GM12801 (cell line): ENCODE data around the gene ALPK1.

Experiments used
- TF ChIP-seq, protein P1 (sequence below): IDR thresholded peaks from one replicate; pipeline ENCODE4 v1.5.1; 2011; ENCODE audit warnings: control low read depth; ENCODE audit not compliant: insufficient read length; ENCODE audit errors: extremely low read depth

Gene ALPK1

DNA sequence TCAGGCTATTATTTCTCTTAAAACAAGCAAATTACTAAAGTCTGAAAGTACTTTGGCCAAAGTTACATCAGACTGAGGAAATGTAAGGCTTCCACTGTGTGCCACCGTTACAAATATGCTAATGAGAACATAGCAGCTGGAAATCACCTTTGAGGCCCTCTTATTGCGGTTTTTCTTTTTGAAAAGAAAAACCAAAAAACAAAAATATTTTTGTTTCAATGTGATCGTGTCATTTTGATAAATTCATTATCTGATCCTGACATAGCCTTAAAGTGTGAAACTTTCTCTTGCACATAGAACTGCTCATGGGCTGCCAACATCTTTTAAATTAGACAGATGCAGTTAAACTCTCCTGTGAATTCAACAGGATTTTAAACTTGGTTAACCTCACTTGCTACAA is 8.7 kb upstream of the ALPK1 start:
- TF ChIP-seq, protein P1, sequence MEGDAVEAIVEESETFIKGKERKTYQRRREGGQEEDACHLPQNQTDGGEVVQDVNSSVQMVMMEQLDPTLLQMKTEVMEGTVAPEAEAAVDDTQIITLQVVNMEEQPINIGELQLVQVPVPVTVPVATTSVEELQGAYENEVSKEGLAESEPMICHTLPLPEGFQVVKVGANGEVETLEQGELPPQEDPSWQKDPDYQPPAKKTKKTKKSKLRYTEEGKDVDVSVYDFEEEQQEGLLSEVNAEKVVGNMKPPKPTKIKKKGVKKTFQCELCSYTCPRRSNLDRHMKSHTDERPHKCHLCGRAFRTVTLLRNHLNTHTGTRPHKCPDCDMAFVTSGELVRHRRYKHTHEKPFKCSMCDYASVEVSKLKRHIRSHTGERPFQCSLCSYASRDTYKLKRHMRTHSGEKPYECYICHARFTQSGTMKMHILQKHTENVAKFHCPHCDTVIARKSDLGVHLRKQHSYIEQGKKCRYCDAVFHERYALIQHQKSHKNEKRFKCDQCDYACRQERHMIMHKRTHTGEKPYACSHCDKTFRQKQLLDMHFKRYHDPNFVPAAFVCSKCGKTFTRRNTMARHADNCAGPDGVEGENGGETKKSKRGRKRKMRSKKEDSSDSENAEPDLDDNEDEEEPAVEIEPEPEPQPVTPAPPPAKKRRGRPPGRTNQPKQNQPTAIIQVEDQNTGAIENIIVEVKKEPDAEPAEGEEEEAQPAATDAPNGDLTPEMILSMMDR = no peak

DNA sequence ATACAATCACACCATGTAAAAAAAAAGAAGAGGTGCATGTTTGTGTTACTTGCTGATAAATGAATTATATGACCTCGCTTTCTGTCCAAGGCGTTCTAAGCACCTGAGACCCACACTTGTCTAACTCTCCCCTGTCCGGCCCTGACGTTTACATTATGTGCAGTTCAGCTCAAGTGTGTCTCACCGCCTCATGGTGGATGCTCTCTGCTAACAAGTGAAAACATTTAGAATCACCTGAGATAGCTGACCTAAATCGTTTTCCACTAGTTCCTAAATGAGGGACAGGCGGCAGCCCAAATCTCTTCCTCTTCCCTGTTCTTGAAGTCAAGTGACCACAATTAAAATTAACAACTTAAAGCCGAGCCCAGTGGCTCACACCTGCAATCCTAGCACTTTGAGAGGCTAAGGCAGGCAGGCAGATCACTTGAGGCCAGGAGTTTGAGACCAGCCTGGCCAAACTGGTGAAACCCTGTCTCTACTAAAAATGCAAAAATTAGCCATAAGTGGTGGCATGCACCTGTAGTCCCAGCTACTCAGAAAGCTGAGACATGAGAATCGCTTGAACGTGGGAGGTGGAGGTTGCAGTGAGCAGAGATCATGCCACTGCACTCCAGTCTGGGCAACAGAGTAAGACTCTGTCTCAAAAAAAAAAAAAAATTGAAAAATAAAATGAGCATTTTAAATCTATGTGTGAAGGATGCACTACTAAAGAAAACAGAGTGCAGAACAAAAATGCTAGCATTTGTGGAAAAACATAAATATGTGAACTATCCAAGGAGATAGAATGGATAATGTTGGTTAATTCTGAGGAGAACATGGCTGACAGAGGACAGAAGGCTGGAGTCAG is 7.5 kb upstream of the ALPK1 start:
- TF ChIP-seq, protein P1 = no peak

DNA sequence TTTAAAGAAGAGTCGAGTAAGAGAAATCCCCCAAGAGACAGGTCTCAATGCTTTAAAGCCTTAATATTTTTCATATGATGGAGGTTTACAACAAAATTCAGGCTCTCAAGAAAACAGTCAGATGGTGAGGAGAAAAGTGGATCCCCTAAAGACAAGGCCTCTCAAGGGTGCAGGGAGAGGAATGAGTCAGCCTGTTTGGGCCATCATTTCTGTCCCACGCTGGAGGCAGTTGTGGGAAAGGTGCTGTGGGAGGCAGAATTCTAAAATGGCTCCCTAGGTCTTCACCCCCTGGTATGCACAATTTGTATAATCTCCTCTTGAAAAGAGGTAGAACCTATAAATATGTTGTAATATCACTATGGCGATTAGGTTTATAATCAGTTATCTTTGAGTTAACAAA is 6.8 kb upstream of the ALPK1 start:
- TF ChIP-seq, protein P1 = no peak

DNA sequence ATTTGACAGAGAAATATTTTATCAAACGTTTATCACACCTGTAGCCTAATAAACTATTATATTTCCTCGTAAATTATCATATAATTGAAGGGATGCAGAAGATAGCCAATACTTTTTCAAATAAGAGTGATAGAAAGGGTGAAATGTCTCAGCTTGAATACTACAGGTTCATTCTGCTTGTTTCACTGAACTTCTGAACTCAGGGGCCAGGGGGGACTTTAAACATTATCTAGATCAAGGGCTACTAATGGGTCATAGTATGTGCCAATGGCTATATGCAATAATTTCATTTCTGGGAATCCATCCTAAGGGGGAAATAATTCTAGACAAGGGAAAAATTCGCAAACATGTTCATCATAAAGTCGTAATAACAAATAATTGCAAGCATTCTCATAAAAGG is 2.6 kb downstream of the ALPK1 start:
- TF ChIP-seq, protein P1 = no peak

DNA sequence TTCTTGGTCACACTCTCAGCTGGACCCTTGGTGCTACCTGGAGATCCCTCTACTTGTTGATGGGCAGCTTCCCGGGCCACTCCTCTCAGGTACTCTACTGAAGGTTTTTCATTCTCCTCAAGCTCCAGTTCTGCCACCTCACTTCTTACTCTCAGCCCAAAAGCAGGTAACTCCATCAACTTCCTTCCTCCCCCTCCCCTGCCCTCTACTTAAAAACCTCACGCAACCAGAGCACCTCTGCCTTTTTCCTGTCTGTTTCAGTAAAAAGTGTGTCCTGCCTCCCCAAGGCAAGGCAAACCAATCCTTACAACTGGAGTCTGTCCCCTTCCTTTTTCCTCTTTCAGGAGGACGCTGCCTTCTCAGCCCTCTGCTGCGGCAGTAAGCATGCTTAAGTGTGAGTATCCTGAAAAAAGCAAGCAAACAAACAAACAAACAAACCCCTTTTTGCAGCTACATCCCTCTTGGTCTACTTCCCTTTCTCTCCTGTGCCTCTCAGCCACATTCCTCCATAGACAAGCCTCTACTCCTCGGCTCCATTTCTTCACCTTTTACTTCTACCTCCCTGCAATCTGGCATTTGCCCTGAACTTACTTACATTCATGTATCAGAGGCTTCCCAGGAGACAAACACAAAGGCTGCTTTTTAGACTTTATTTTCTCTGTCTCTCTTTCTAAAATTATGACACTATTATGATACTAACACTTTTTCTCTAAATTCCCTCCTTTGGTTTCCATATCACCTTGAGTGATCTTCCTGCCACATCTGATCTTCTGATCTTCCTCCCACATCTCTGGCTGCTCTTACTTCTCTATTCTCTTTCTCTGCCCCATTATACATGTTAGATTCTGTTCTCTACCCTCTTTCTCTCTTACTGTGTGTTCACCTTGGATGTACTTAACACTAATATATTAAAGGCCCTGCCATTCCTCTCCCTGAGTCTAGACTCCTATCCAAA is 5.4 kb downstream of the ALPK1 start:
- TF ChIP-seq, protein P1 = no peak

DNA sequence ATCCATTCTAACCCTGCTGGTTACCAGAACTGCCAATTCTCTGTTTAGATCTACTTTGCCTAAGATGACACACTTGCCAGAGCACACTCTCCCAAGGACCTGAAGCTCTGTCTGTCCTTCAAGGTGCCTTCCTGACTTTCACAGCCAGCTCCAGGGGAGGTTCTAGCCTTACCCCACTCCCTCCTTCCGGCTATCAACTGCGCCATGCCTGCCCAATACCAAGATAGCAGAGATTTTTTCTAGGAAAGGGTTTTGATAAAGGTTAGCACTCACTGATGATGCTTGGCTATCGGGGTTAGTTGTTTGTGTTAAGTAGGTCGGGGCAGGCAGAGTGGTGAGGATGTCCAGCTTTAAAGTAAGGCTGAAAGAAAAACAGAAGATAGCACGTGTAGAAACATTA is 14.3 kb downstream of the ALPK1 start:
- TF ChIP-seq, protein P1 = no peak

DNA sequence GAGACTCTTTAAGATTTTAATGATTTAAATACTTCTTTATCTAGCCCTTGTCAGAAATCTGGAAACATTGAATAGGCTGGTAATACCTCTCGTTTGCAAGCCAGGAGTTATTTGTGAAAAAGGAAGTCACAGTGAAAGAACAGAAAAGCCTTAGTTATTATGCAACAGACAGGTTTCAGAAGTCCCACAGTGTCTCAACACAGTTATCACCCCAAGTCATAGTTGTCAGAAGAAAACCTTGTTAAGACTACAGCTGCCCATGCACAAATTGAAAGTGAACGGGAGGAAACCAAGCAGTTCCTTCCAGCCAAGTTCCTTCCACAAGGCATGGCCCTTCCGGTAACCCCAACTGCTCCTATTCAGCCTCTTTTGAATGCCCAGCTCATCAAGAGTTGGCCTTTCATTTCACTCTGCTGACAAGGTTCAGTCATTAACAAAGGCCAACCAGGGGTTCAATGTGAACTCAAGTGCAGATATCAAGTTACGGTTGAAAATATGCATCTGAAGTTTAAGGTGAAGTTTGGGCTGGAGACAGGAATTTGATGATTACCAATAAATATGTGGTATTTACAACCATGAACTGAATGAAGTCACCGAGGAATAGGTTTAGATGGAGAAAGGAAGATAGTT is 15.6 kb downstream of the ALPK1 start:
- TF ChIP-seq, protein P1 = no peak
